Thyroid gland (tissue), 4 donors: ENCODE measurements around the gene MFF.

Experiments used
- POLR2A ChIP-seq, 2 donors: fragments of 450-650 bp; IDR thresholded peaks; one replicate each; pipeline ENCODE4 v1.6.1; 2017; ENCODE audit warnings: antibody characterized with exemption in 2 of 2, mild to moderate bottlenecking in 2 of 2, moderate library complexity in 1 of 2
- TF ChIP-seq, protein P1 (sequence below), 6 experiments: fragments of 200-600 bp in 3 of 6; fragments of 450-650 bp in 3 of 6; sonication (generic) in 3 of 6; IDR thresholded peaks; one replicate each; pipeline ENCODE4 v1.5.1; 2016 to 2019; ENCODE audit warnings: antibody characterized with exemption in 6 of 6, mild to moderate bottlenecking in 2 of 6, inconsistent platforms in 1 of 6, moderate library complexity in 1 of 6

GRCh38 chr2:227348324-227348723 is 23.3 kb downstream of the MFF start:
- TF ChIP-seq, protein P1, sequence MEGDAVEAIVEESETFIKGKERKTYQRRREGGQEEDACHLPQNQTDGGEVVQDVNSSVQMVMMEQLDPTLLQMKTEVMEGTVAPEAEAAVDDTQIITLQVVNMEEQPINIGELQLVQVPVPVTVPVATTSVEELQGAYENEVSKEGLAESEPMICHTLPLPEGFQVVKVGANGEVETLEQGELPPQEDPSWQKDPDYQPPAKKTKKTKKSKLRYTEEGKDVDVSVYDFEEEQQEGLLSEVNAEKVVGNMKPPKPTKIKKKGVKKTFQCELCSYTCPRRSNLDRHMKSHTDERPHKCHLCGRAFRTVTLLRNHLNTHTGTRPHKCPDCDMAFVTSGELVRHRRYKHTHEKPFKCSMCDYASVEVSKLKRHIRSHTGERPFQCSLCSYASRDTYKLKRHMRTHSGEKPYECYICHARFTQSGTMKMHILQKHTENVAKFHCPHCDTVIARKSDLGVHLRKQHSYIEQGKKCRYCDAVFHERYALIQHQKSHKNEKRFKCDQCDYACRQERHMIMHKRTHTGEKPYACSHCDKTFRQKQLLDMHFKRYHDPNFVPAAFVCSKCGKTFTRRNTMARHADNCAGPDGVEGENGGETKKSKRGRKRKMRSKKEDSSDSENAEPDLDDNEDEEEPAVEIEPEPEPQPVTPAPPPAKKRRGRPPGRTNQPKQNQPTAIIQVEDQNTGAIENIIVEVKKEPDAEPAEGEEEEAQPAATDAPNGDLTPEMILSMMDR (IDR thresholded peaks at IDR 0.05) = no peak
- no peak for TF ChIP-seq POLR2A (IDR thresholded peaks at IDR 0.05)
